ENCODE measurements around the gene TSNAXIP1.

TSNAXIP1 gene

DNA sequence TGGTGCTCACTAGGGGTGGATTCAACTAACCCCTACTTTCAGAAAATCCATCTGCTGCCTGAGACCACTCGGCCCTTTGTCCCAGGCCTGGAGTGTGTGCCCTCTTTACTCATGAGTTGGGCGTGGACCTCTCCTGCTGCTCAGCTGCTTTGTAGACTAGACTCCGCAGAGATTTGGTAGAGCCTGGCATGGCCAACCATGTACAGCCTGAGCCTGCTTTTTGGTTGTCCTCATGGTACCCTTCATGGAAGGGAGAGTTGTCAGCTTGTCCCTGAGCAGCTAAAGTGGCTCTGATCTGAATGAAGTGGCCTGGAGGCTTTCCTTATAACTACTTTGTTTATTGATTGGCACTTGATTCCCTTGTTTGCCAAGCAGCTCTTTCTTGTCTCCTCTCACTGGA, 67.7 kb downstream of the TSNAXIP1 start:
- peak overlapping the region; percentile 87 for H3K4me3 ChIP-seq (ENCODE audit: low read depth, low read length)
- TF ChIP-seq, protein P1, sequence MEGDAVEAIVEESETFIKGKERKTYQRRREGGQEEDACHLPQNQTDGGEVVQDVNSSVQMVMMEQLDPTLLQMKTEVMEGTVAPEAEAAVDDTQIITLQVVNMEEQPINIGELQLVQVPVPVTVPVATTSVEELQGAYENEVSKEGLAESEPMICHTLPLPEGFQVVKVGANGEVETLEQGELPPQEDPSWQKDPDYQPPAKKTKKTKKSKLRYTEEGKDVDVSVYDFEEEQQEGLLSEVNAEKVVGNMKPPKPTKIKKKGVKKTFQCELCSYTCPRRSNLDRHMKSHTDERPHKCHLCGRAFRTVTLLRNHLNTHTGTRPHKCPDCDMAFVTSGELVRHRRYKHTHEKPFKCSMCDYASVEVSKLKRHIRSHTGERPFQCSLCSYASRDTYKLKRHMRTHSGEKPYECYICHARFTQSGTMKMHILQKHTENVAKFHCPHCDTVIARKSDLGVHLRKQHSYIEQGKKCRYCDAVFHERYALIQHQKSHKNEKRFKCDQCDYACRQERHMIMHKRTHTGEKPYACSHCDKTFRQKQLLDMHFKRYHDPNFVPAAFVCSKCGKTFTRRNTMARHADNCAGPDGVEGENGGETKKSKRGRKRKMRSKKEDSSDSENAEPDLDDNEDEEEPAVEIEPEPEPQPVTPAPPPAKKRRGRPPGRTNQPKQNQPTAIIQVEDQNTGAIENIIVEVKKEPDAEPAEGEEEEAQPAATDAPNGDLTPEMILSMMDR (IDR thresholded peaks at IDR 0.05; ENCODE audit: borderline replicate concordance, insufficient read depth, low read depth, low read length) = no peak

- TF ChIP-seq, protein P1 (IDR thresholded peaks at IDR 0.05; ENCODE audit: borderline replicate concordance, insufficient read depth, low read depth, low read length) = no peak
- H3K4me3 ChIP-seq (ENCODE audit: low read depth, low read length) = no peak overlapping the region
Observed at GRCh38 chr16:67877064-67877463, 70.4 kb downstream of the TSNAXIP1 start.
